Esophagus muscularis mucosa (tissue), 4 donors: ENCODE results near the gene EPC2. TPM values are rescaled to one million over a fixed set of nuclear protein-coding genes. Genes with fewer than 3 reads are reported as not detected.

Experiments
- DNase-seq: peaks from one replicate; pipeline ENCODE4 v3.0.0-alpha.2; 2017; ENCODE audit errors: extremely low spot score
- H3K27ac ChIP-seq, 4 donors: fragments of 200-600 bp; sonication (generic); replicated peaks in 1 of 4; 1 replicate in 3 of 4; 2 replicates in 1 of 4; pipeline ENCODE4 v1.5.1; 2016 to 2019; ENCODE audit warnings: mild to moderate bottlenecking in 1 of 4
- H3K27me3 ChIP-seq, 4 donors: fragments of 200-600 bp; sonication (generic); one replicate each; pipeline versions ENCODE4 v1.5.1 to v1.6.0; 2016 to 2019
- H3K36me3 ChIP-seq, 4 donors: fragments of 200-600 bp; sonication (generic); one replicate each; pipeline ENCODE4 v1.5.1; 2016 to 2019
- H3K4me1 ChIP-seq, 4 donors: fragments of 200-600 bp; sonication (generic); one replicate each; pipeline ENCODE4 v1.5.1; 2016 to 2019
- H3K4me3 ChIP-seq, 4 donors: fragments of 200-600 bp; sonication (generic); 1 replicate in 2 of 4; 2 replicates in 2 of 4; pipeline ENCODE4 v1.5.1; 2016 to 2019; ENCODE audit warnings: mild to moderate bottlenecking in 4 of 4, moderate library complexity in 1 of 4
- H3K9me3 ChIP-seq, 4 donors: fragments of 200-600 bp; sonication (generic); 1 replicate in 3 of 4; 2 replicates in 1 of 4; pipeline ENCODE4 v1.5.1; 2016 to 2019
- EP300 ChIP-seq: sonication (generic); formaldehyde crosslinking; IDR thresholded peaks from one replicate; pipeline ENCODE4 v1.6.1; 2017; ENCODE audit warnings: antibody characterized with exemption
- POLR2A ChIP-seq: fragments of 450-650 bp; IDR thresholded peaks from one replicate; pipeline ENCODE4 v1.6.1; 2017; ENCODE audit warnings: antibody characterized with exemption, moderate library complexity, mild to moderate bottlenecking, low read depth
- POLR2AphosphoS5 ChIP-seq, 2 donors: sonication (generic); formaldehyde crosslinking; IDR thresholded peaks; one replicate each; pipeline ENCODE4 v1.6.1; 2017; ENCODE audit warnings: antibody characterized with exemption in 2 of 2
- WGBS: methylation state at CpG from one replicate; pipeline ENCODE4 v1.1.5; 2018; 5-methylcytosine and 5-hydroxymethylcytosine counted together
- intact Hi-C: fragments of 100-400 bp; cut with DNase I; formaldehyde crosslinking; loops from one replicate; pipeline ENCODE4 v1.15.1; 2023
- total RNA-seq, 4 donors: library from RNA; depleted of rRNA; stranded (reverse); fragments of >200 nt; gene quantifications; one replicate each; pipeline versions ENCODE4 v1.1.0 to v1.2.1, GENCODE V29; 2016
- TF ChIP-seq, protein P1 (sequence below), 3 experiments: fragments of 200-600 bp in 2 of 3; fragments of 450-650 bp in 1 of 3; sonication (generic) in 2 of 3; IDR thresholded peaks; one replicate each; pipeline ENCODE4 v1.5.1; 2017 to 2019; ENCODE audit warnings: antibody characterized with exemption in 3 of 3, mild to moderate bottlenecking in 2 of 3, moderate library complexity in 1 of 3

Gene EPC2
- total RNA-seq, 4 donors from 2014 or later, result 25.0 to 34.1 (median 28.1) TPM

GRCh38 chr2:148754864-148755263 lies 110.3 kb downstream of the EPC2 start:
- 68% methylated on average over 1 of the region's 1 CpG for WGBS
- peaks cover 0 to 19% (median 4%) of the 10 kb centered on the region in 4 donors for H3K36me3 ChIP-seq
- intact Hi-C loops, result no loop called here
- no peak overlapping the region for H3K4me3 ChIP-seq
- no peaks in the 10 kb centered on the region for H3K4me1 ChIP-seq
- TF ChIP-seq POLR2A (no peak), EP300 (no peak)
- TF ChIP-seq, protein P1, sequence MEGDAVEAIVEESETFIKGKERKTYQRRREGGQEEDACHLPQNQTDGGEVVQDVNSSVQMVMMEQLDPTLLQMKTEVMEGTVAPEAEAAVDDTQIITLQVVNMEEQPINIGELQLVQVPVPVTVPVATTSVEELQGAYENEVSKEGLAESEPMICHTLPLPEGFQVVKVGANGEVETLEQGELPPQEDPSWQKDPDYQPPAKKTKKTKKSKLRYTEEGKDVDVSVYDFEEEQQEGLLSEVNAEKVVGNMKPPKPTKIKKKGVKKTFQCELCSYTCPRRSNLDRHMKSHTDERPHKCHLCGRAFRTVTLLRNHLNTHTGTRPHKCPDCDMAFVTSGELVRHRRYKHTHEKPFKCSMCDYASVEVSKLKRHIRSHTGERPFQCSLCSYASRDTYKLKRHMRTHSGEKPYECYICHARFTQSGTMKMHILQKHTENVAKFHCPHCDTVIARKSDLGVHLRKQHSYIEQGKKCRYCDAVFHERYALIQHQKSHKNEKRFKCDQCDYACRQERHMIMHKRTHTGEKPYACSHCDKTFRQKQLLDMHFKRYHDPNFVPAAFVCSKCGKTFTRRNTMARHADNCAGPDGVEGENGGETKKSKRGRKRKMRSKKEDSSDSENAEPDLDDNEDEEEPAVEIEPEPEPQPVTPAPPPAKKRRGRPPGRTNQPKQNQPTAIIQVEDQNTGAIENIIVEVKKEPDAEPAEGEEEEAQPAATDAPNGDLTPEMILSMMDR (IDR thresholded peaks at IDR 0.05), result no peak
- no peak overlapping the region for H3K27ac ChIP-seq
- H3K27me3 ChIP-seq, result no peaks in the 10 kb centered on the region
- H3K9me3 ChIP-seq, result no peaks in the 10 kb centered on the region
- DNase-seq, result no peak

- peaks cover 0 to 19% (median 4%) of the 10 kb centered on the region in 4 donors for H3K36me3 ChIP-seq
- no peak for TF ChIP-seq EP300
- no peak for TF ChIP-seq POLR2AphosphoS5 (IDR thresholded peaks at IDR 0.05)
- TF ChIP-seq, protein P1 (IDR thresholded peaks at IDR 0.05), result no peak
- no peak for TF ChIP-seq POLR2A
- no peak for DNase-seq
- 67% methylated on average over 4 of the region's 4 CpGs for WGBS
- no peaks in the 10 kb centered on the region for H3K27me3 ChIP-seq
- no peaks in the 10 kb centered on the region for H3K9me3 ChIP-seq
- no peak overlapping the region for H3K27ac ChIP-seq
- no peaks in the 10 kb centered on the region for H3K4me1 ChIP-seq
- intact Hi-C loops, result no loop called here
- H3K4me3 ChIP-seq, result no peak overlapping the region
Observed at GRCh38 chr2:148756292-148756975, 111.9 kb downstream of the EPC2 start.

- Histone ChIP-seq H3K4me3 (no peak overlapping the region), H3K4me1 (no peaks in the 10 kb centered on the region), H3K36me3 (peaks cover 0 to 42% (median 10%) of the 10 kb centered on the region in 4 donors), H3K27me3 (no peaks in the 10 kb centered on the region), H3K9me3 (no peaks in the 10 kb centered on the region), H3K27ac (no peak overlapping the region)
- WGBS, result 84% methylated on average over 3 of the region's 3 CpGs
- TF ChIP-seq POLR2A (no peak), EP300 (no peak), POLR2AphosphoS5 (IDR thresholded peaks at IDR 0.05) (no peak)
- TF ChIP-seq, protein P1 (IDR thresholded peaks at IDR 0.05), result no peak
- intact Hi-C loops, result no loop called here
- no peak for DNase-seq
Observed at GRCh38 chr2:148764815-148765214, 120.3 kb downstream of the EPC2 start.

DNA sequence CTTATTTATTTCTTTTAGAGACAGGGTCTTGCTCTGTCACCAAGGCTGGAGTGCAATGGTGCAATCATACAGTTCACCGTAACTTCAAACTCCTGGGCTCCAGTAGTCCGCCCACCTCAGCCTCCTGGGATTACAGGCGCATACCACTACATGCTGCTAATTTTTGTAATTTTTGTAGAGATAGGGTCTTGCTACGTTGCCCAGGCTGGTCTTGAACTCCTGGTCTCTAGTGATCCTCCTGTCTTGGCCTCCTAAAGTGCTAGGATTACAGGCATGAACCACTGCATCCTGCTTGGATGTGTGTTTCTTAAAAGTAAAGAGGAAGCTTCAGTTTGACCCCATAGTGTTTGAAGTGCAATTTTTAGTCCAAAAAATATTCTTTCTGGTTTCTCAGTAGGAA lies 125.5 kb downstream of the EPC2 start:
- intact Hi-C loops, result no loop called here
- TF ChIP-seq POLR2A (no peak), EP300 (no peak), POLR2AphosphoS5 (IDR thresholded peaks at IDR 0.05) (no peak)
- TF ChIP-seq, protein P1 (IDR thresholded peaks at IDR 0.05), result no peak
- H3K36me3 ChIP-seq, result peaks cover 18 to 59% (median 27%) of the 10 kb centered on the region in 4 donors
- H3K27ac ChIP-seq, result no peak overlapping the region
- H3K9me3 ChIP-seq, result no peaks in the 10 kb centered on the region
- no peak for DNase-seq
- no peaks in the 10 kb centered on the region for H3K27me3 ChIP-seq
- no peaks in the 10 kb centered on the region for H3K4me1 ChIP-seq
- no peak overlapping the region for H3K4me3 ChIP-seq
- 95% methylated on average over 4 of the region's 4 CpGs for WGBS

DNA sequence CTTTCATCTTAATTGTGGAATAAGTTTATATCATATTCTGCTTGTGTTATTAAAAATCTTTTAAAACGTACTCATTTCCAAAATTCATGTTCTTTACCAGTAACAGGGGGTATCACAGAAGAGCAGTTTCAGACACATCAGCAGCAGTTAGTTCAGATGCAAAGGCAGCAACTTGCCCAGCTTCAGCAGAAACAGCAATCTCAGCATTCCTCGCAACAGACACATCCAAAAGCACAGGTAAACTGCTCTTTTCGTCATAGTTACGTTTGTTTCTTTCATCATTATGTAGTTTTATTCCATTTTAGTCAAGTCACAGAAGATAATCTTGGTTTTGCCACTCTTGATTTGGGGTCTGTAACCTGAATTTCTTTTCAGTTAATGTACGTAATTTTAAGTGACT lies 137.0 kb downstream of the EPC2 start:
- peaks cover 0 to 7% (median 2%) of the 10 kb centered on the region in 4 donors for H3K4me1 ChIP-seq
- TF ChIP-seq, protein P1 (IDR thresholded peaks at IDR 0.05), result no peak
- no peak for TF ChIP-seq POLR2A
- no peak for TF ChIP-seq EP300
- TF ChIP-seq POLR2AphosphoS5 (IDR thresholded peaks at IDR 0.05), result no peak
- DNase-seq, result no peak
- no peak overlapping the region for H3K4me3 ChIP-seq
- H3K36me3 ChIP-seq, result peaks cover 18 to 47% (median 31%) of the 10 kb centered on the region in 4 donors
- intact Hi-C loops, result no loop called here
- WGBS, result 95% methylated on average over 5 of the region's 5 CpGs
- H3K9me3 ChIP-seq, result no peaks in the 10 kb centered on the region
- no peak overlapping the region for H3K27ac ChIP-seq
- H3K27me3 ChIP-seq, result no peaks in the 10 kb centered on the region
